HG03280 (cell line): ENCODE results near the gene COX4I1.

Experiments used
- ATAC-seq: cut with Tn5 transposase; IDR thresholded peaks from one replicate; pipeline ENCODE4 v1.9.1; 2021; ENCODE audit warnings: mild to moderate bottlenecking, moderate library complexity; ENCODE audit not compliant: unreplicated experiment

COX4I1 gene

GRCh38 chr16:85765767-85766166, 33.7 kb upstream of the COX4I1 start:
- no peak for ATAC-seq

- no peak for ATAC-seq
Observed at GRCh38 chr16:85767531-85767930, 32.0 kb upstream of the COX4I1 start.

- no peak for ATAC-seq
Observed at GRCh38 chr16:85768199-85768598, 31.3 kb upstream of the COX4I1 start.

- ATAC-seq = no peak
Observed at GRCh38 chr16:85770741-85771140, 28.8 kb upstream of the COX4I1 start.

GRCh38 chr16:85773044-85773443, 26.5 kb upstream of the COX4I1 start:
- ATAC-seq = no peak

- ATAC-seq = no peak
Observed at GRCh38 chr16:85774136-85774535, 25.4 kb upstream of the COX4I1 start.

GRCh38 chr16:85774811-85775210, 24.7 kb upstream of the COX4I1 start:
- ATAC-seq = no peak

GRCh38 chr16:85777583-85778310, 21.7 kb upstream of the COX4I1 start:
- no peak for ATAC-seq

- ATAC-seq = no peak
Observed at GRCh38 chr16:85778873-85779272, 20.6 kb upstream of the COX4I1 start.

GRCh38 chr16:85780281-85780680, 19.2 kb upstream of the COX4I1 start:
- no peak for ATAC-seq

- ATAC-seq = no peak
Observed at GRCh38 chr16:85781156-85781555, 18.3 kb upstream of the COX4I1 start.

GRCh38 chr16:85781695-85782370, 17.7 kb upstream of the COX4I1 start:
- ATAC-seq = no peak

- ATAC-seq = no peak
Observed at GRCh38 chr16:85782451-85782850, 17.0 kb upstream of the COX4I1 start.

GRCh38 chr16:85783441-85783840, 16.1 kb upstream of the COX4I1 start:
- ATAC-seq = no peak

GRCh38 chr16:85784813-85785212, 14.7 kb upstream of the COX4I1 start:
- no peak for ATAC-seq

- ATAC-seq = no peak
Observed at GRCh38 chr16:85785927-85786326, 13.6 kb upstream of the COX4I1 start.

- ATAC-seq = no peak
Observed at GRCh38 chr16:85788819-85789218, 10.7 kb upstream of the COX4I1 start.

GRCh38 chr16:85789773-85790172, 9.7 kb upstream of the COX4I1 start:
- ATAC-seq = no peak

- no peak for ATAC-seq
Observed at GRCh38 chr16:85793662-85794298, 5.7 kb upstream of the COX4I1 start.

- no peak for ATAC-seq
Observed at GRCh38 chr16:85794696-85795095, 4.8 kb upstream of the COX4I1 start.

- no peak for ATAC-seq
Observed at GRCh38 chr16:85796152-85796551, 3.3 kb upstream of the COX4I1 start.

GRCh38 chr16:85796599-85796998, 2.9 kb upstream of the COX4I1 start:
- ATAC-seq = no peak
